HT-29 (cell line): ENCODE measurements around the gene HSPA14. TPM values are rescaled to one million over a fixed set of nuclear protein-coding genes. Genes with fewer than 3 reads are reported as not detected.
A peak's percentile ranks its signal among the peaks of the same experiment; 100 is the strongest.
"Not testable (repeated sequence)": the region's sequence is repeated elsewhere in the genome, so short reads cannot be mapped to it uniquely, and the experiment has no call there.

Source experiments
- DNase-seq: peaks from one replicate; pipeline ENCODE4 v3.0.0-alpha.2; 2015; ENCODE audit warnings: low spot score
- total RNA-seq: library from RNA; depleted of rRNA; stranded (reverse); fragments of >200 nt; shearing (Covaris generic); gene quantifications from 2 replicates; pipeline ENCODE4 v1.2.3, GENCODE V29; 2014

HSPA14 gene
- total RNA-seq, 1 experiment from 2014 or later: 15.1 TPM

DNA sequence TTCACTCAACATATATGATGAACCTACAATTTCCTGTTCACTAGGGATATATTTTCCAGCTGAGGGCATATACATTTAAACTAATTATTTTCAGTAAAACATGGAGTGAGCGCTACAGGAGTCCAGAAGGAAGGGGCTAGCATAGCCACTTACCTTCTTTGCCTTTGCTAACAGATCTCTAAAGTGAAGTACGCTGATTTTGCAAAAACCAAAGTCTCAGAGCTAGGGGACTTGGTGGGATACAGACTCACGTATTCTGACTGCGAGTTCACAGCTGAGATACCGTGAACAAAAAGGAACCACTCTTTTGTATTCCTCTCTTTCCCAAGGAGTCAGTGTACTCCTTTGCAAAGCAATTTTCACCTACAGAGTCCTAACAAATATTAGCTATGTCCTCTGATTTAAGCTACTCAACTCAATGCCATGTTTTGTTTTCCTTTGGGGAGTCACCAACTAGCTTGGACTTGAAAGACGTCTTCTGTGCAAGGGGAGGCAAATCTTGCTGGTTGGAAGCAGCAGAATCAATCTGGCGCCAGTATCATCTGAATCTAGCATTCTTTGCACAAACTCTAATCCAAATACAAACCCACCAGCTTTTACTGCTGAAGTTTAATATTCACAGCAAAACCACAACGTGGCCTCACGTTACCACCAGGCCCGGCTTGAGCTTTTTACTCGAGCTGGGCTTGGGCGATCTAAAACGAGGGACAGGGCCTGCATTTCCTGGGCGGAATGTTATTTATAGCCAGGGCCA, 926 bp upstream of the HSPA14 start:
- DNase-seq: no peak

DNA sequence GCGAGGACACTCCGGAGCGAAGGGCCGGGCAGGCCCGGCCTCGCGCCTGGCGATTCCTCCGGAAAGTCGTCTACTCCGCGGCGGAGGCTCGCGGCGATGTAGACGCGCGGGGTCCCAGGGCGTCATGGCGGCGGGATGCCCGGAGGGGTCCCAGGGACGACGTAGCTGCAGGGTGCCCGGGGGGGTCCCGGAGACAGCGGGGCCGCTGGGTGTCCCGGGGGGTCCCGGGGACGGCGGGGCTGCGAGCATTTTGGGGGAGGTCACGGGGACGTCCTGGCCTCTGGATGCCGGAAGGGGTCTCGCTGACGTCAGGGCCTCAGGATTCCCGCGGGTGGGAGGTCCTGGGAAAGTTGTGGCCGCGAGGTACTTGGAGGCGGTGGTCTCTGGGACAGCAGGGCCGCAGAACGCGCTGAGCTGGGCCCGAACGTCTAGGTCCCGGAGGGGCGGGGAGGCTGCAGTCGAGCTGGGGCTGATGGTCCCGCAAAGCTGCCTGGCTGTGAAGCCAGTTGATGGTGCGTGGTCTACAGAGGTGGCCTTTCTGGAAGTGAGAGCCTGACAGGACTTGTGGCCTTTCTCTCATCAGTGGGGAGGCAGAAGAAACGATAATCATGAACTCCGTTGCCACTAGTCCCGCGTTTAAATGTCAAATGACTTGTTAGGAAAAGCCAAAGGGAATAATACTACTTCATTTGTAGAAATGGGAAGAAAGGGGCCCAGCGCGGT, 637 bp downstream of the HSPA14 start:
- DNase-seq: peak; percentile 42

DNA sequence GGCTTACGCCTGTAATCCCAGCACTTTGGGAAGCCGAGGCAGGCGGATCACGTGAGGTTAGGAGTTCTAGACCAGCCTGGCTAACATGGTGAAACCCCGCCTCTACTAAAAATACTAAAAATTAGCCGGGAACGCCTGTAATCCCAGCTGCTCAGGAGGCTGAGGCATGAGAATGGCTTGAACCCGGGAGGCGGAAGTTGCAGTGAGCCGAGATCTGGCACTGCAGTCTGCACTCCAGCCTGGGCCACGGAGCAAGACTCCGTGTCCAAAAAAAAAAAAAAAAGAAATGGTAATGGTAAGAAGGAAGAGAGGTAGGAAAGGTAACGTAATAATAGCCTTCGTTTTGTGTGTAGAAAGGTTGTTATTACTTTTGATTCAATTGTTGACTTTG, 1.2 kb downstream of the HSPA14 start:
- DNase-seq: no peak

GRCh38 chr10:14840178-14840577, 2.1 kb downstream of the HSPA14 start:
- no peak for DNase-seq

DNA sequence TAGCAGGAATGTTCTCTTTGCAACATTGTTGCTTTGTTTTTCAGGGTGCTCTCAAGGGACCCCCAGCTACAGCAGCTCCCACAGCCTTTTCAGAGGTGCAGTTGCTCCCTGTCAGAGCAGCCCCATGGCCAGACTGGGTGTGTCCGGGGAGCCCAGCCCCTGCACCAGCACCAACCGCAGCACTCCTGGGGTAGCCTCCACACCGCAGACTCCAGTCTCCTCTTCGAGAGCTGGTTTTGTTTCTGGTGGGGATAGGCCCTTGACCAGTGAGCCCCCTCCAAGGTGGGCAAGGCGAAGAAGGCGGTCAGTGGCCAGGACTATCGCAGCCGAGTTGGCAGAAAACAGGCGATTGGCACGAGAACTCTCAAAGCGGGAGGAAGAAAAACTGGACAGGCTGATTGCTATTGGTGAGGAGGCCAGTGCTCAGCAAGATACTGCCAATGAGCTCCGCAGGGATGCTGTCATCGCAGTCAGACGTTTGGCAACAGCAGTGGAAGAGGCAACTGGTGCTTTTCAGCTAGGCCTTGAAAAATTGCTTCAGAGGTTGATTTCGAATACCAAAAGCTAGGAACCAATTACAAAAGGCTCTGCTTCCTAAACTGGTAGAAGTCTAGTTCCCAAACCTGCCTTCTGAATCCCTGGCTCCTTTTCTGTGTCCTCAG, 5.4 kb downstream of the HSPA14 start:
- DNase-seq: no peak

- no peak for DNase-seq
These were observed 6.8 kb downstream of the HSPA14 start for GRCh38 chr10:14844948-14845347.

- no peak for DNase-seq
These were observed 14.1 kb downstream of the HSPA14 start for GRCh38 chr10:14852236-14852635.

- no peak for DNase-seq
These were observed 17.3 kb downstream of the HSPA14 start for GRCh38 chr10:14855453-14855852.

- no peak for DNase-seq
These were observed 20.3 kb downstream of the HSPA14 start for GRCh38 chr10:14858338-14858960.

DNA sequence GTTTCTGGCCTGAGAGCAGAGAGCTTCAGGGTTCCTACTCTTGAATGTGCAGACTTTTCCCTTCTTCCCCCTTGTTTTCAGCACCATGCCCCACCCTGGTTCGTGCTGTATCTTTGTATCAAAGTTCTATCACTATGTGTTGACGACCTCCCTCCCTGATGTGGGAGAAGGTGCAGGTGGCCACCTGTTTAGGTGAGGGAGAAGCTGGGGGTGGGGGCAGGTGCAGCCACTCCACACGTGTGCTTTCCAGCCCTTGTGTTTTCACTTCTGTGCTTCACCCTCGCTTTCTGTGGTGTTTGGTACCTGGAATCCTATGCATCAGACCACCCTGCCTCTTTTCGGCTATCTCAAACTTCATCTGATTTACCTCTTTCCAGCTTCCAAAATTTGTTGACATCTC, 20.9 kb downstream of the HSPA14 start:
- DNase-seq: no peak

GRCh38 chr10:14859775-14860174, 21.7 kb downstream of the HSPA14 start:
- no peak for DNase-seq

DNA sequence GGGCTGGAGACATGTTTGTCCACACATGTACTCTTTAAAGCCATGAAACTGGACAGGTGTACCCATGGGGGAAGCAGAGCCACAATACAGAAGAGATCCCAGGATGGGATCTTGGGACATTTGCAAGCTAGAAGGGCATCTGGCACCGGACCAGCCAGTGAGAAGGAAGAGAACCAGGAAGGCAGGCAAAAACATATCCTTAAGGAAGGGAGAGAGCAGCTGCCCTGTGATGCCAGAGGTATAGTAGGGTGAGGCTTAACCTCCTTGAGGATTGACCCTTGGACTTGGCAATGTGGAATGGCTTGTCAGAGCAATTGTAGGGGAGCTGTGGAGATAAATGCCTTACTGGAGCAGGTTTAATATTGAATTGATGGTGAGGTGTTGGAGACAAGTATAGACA, 22.7 kb downstream of the HSPA14 start:
- DNase-seq: peak; percentile 4

DNA sequence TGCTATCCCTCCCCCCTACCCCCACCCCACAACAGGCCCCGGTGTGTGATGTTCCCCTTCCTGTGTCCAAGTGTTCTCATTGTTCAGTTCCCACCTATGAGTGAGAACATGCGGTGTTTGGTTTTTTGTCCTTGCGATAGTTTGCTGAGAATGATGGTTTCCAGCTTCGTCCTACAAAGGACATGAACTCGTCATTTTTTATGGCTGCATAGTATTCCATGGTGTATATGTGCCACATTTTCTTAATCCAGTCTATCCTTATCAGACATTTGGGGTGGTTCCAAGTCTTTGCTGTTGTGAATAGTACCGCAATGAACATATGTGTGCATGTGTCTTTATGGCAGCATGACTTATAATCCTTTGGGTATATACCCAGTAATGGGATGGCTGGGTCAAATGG, 26.4 kb downstream of the HSPA14 start:
- not testable (repeated sequence) for DNase-seq

- not testable (repeated sequence) for DNase-seq
These were observed 26.8 kb downstream of the HSPA14 start for GRCh38 chr10:14864871-14865270.

GRCh38 chr10:14873090-14873760, 35.1 kb downstream of the HSPA14 start:
- no peak for DNase-seq

GRCh38 chr10:14875941-14876340, 37.8 kb downstream of the HSPA14 start:
- DNase-seq: no peak

GRCh38 chr10:14876764-14877163, 38.7 kb downstream of the HSPA14 start:
- no peak for DNase-seq

DNA sequence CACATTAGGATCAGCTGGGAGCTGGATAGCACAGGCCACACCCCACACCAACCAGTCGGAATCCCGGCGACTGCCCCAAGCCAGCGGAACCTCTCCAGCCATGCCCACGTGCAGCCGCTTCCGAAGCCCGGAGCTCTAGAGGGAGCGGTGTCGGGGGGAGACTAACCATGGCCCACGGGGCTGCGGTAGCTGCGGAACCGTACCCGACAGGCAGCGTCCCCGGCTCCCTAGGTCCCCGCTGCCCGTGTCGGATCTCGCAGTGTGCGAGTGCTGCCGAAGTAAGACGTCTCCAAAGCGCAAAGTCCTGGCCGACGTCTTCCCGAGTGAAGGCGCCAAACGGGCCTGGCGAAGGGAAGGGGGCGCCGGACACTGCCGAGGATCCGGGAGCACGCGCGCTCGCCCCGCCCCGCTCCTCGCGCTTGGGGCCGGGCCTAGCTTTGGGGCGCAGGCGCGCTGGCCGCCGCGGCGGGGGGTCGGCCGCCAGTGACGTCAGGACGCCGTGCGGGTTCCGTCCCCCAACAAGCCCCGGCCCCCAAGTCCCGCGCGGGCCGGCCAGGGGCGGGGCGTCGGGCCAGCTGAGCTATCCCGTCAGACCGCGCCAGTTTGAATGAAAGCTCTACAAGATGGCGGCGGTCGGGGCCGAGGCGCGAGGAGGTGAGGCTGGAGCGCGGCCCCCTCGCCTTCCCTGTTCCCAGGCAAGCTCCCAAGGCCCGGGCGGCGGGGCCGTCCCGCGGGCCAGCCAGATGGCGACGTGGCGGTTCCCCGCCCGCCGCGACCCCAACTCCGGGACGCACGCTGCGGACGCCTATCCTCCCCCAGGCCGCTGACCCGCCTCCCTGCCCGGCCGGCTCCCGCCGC, 40.4 kb downstream of the HSPA14 start, which contains the start of gene SUV39H2:
Gene SUV39H2 (plus strand): TSS at position 601 of the 858 bp plus-strand sequence. CDS start 23 bp downstream, at position 624.
- peak; percentile 94 for DNase-seq

GRCh38 chr10:14879124-14879927, 41.2 kb downstream of the HSPA14 start:
- peak; percentile 24 for DNase-seq

GRCh38 chr10:14879928-14880193, 41.8 kb downstream of the HSPA14 start:
- peak; percentile 17 for DNase-seq
